Measurements from ENCODE around the gene TOR2A. TPM values are rescaled to one million over a fixed set of nuclear protein-coding genes. Genes with fewer than 3 reads are reported as not detected.

TOR2A gene
- total RNA-seq, 1 experiment from 2014 or later = 13.2 TPM

DNA sequence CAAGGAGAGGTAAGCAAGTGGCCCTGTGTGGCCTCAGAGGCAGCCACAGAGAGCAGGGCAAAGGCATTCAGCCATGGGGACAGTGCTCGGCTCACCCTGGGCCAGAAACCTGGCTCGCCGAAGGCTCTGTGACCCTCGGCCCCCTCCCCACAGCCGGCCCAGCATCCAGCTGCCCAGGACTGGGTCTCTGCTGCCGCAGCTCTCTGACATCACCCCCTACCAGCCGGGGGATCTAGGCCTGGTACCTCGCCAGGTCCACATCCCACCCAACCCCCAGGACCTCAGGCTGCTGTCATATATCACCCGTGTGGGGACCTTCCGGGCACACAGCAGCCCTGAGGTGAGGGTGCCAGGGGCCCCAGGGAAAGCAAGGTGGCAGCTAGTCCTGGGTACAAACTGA lies 22.2 kb downstream of the TOR2A start:
- no peak overlapping the region for H3K18ac ChIP-seq (ENCODE audit: insufficient read length, low read depth, low read length)
- H3K4ac ChIP-seq (ENCODE audit: low read depth, low read length) = no peak overlapping the region
- Mint-ChIP-seq H3K4me1 (peaks cover 24 to 34% of the 10 kb centered on the region in 2 experiments), H3K36me3 (ENCODE audit: insufficient read depth in 1 of 3, low read depth in 3 of 3) (no peaks in the 10 kb centered on the region; a peak in 1 of 7 replicates), H3K27ac (no peak overlapping the region), H3K27me3 (ENCODE audit: low read depth) (peaks cover 10% of the 10 kb centered on the region), H3K4me3 (no peak overlapping the region), H3K9me3 (peaks cover 0 to 2% of the 10 kb centered on the region in 2 experiments; a peak in 1 of 5 replicates)
- H3K27ac ChIP-seq (ENCODE audit: insufficient read length, low read depth, low read length) = no peak overlapping the region
- no peak overlapping the region for H2BK12ac ChIP-seq (ENCODE audit: insufficient read length, low read depth, low read length)
- no peak overlapping the region for H2BK15ac ChIP-seq (ENCODE audit: low read depth, low read length)
- TF ChIP-seq, protein P1, sequence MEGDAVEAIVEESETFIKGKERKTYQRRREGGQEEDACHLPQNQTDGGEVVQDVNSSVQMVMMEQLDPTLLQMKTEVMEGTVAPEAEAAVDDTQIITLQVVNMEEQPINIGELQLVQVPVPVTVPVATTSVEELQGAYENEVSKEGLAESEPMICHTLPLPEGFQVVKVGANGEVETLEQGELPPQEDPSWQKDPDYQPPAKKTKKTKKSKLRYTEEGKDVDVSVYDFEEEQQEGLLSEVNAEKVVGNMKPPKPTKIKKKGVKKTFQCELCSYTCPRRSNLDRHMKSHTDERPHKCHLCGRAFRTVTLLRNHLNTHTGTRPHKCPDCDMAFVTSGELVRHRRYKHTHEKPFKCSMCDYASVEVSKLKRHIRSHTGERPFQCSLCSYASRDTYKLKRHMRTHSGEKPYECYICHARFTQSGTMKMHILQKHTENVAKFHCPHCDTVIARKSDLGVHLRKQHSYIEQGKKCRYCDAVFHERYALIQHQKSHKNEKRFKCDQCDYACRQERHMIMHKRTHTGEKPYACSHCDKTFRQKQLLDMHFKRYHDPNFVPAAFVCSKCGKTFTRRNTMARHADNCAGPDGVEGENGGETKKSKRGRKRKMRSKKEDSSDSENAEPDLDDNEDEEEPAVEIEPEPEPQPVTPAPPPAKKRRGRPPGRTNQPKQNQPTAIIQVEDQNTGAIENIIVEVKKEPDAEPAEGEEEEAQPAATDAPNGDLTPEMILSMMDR (conservative IDR thresholded peaks at IDR 0.05) = no peak
- H3K9ac ChIP-seq (ENCODE audit: extremely low read depth, insufficient read length, low read length) = no peak overlapping the region
- H3K27me3 ChIP-seq (ENCODE audit: insufficient read depth, low read length) = no peaks in the 10 kb centered on the region
- H3K23ac ChIP-seq (ENCODE audit: insufficient read length, low read depth, low read length) = no peak overlapping the region
- no peak overlapping the region for H3T11ph ChIP-seq (ENCODE audit: low read length)
- H3K4me1 ChIP-seq (ENCODE audit: insufficient read depth, low read length) = no peaks in the 10 kb centered on the region; the same call in 1 of the 2 replicates
- no peak overlapping the region for H3K56ac ChIP-seq (ENCODE audit: insufficient read length, low read depth, low read length)
- H4K5ac ChIP-seq (ENCODE audit: insufficient read length, low read depth, low read length) = no peak overlapping the region
- no peak for DNase-seq
- H2AFZ ChIP-seq (ENCODE audit: low read length) = no peak overlapping the region
- no peak overlapping the region for H3K14ac ChIP-seq (ENCODE audit: insufficient read depth, low read length)
- H2AK5ac ChIP-seq (ENCODE audit: insufficient read length, low read length) = no peak overlapping the region
- no peak overlapping the region for H2BK20ac ChIP-seq (ENCODE audit: low read depth, low read length, poor library complexity, severe bottlenecking)
- no peak overlapping the region for H2BK120ac ChIP-seq (ENCODE audit: low read depth, low read length, poor library complexity, severe bottlenecking)
- H3K79me1 ChIP-seq (ENCODE audit: insufficient read depth, low read depth, low read length, poor library complexity, severe bottlenecking) = no peaks in the 10 kb centered on the region
- no peak overlapping the region for H4K8ac ChIP-seq (replicated peaks; ENCODE audit: insufficient read length, low read depth, low read length)
- WGBS (ENCODE audit: extremely low coverage, insufficient read length, low lambda C conversion rate) = no CpG with 5 or more reads among the region's 10 CpGs
- no peak overlapping the region for H2BK5ac ChIP-seq (ENCODE audit: insufficient read length, low read length)
- H3K9me3 ChIP-seq (ENCODE audit: control insufficient read depth, low read depth, low read length) = no peaks in the 10 kb centered on the region
- H3K23me2 ChIP-seq (ENCODE audit: insufficient read length, low read depth, low read length, poor library complexity, severe bottlenecking) = peaks cover 13% of the 10 kb centered on the region
- no peak overlapping the region for H4K91ac ChIP-seq (ENCODE audit: insufficient read length, low read depth, low read length)
- H3K4me2 ChIP-seq (ENCODE audit: insufficient read depth, insufficient read length, low read length) = no peak overlapping the region
- H4K20me1 ChIP-seq (ENCODE audit: control insufficient read depth, insufficient read depth, insufficient read length) = no peaks in the 10 kb centered on the region
- H3K79me2 ChIP-seq (ENCODE audit: insufficient read depth, low read length) = no peaks in the 10 kb centered on the region
